ENCODE measurements around the gene CERS6.
"Not testable (repeated sequence)": the region's sequence is repeated elsewhere in the genome, so short reads cannot be mapped to it uniquely, and the experiment has no call there.

Gene CERS6

GRCh38 chr2:168468354-168468753, 12.3 kb downstream of the CERS6 start:
- no peak for DNase-seq (ENCODE audit: low spot score)

DNA sequence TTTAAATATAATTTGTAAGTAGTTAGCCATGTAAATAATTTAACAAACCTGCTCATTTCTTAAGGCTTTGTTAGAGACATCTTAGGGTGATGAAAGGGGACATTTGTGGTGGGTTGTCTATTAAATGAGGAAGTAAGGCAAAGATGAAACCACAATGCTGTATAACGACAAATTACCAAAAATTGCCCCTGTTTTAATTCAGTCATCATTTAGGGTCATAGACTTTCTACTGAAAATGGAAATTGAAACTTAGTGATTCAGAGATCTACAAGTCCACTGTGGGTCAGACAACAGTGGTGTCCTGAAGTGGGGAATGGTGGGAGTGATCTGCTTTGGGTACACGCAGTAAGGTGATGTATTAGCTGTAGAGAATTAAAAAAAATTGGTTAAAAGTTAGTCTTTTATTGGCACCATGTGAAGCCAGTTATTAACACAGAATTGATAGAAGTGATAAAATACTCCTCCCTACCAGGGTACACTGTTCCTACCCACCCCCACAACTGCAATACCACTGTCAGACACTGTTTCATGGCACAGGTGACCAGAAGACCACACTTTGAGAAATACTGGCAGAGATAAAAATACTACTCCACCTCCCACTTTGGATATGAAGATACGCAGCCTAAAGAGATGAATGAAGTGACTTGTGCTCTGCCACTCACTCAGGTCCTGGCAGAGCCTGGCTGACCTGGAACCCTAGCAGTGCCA, 13.4 kb downstream of the CERS6 start:
- peak; percentile 54 for DNase-seq (ENCODE audit: low spot score)

DNA sequence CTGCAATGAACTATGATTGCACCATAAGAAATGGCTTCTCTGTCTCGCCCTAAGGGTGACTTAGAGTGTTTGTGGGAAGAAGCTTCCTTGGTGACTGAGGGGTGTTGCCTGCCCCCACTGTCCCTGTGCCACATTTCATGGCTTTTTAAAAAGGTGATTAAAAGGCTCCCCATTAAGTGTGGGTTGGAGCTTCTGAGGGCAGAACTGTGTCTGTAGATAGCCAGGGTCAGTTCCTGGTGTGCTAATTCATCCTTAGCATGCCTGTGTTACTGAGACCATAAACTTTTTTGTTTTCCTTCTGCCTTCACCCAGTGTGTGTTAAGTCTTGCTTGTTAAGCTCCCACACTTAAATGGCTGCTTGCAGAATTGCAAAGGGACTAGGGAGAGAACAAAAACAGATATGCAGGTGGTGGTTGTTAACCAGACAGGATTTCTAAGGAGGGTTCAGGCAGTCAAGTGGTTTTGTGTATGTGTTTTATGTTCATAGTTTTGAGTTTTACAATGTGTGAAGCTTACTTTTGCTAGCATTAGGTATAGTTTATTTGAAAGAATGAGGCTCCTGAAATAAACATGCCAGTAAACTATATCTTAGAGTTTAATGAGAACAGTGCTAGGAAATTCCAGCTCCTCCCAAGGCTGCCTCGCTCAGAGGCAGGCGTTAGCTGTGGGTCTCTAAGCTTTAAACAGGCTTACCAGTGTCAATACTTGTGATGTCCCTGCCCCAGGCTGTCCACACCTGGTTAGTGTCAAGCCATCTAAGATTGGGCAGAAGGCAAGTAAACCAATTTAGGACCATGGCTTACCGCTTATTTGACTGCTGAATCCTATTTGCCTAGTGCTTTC, 14.5 kb downstream of the CERS6 start:
- peak; percentile 9 for DNase-seq (ENCODE audit: low spot score)

DNA sequence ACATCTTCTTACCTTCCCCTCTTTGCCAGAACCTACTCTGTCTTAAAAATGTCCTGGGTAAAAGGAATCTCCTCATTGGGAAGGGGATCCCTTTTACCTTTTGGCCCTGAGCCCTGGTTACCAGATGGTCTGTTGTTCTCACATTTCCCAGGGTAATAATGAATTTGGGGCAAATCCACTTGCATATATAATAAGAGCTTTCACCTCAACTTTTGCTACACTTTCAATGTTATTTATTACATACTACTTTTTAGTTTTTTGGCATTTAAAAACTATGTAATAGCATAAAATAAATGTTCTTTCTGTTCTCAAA, 15.0 kb downstream of the CERS6 start:
- no peak for DNase-seq (ENCODE audit: low spot score)

DNA sequence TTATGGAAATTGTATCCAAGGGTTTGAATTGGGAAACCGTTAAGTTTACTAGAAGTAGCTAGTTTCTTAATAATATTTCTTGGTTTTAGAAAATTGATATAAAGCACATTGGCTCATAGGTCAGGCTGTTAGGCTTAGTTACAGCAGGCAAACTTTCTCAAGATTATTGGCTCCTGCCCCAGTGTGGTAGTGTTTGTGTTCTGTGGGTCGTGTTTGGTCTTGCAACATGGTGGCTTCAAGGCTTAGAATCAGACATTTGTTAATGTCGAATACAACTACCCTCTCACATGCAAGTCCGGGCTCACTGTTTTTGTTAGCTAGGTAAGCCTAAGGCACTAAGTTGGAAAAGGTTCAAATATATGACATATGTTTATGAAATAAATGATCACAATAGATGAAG, 19.6 kb downstream of the CERS6 start:
- DNase-seq (ENCODE audit: low spot score) = no peak

DNA sequence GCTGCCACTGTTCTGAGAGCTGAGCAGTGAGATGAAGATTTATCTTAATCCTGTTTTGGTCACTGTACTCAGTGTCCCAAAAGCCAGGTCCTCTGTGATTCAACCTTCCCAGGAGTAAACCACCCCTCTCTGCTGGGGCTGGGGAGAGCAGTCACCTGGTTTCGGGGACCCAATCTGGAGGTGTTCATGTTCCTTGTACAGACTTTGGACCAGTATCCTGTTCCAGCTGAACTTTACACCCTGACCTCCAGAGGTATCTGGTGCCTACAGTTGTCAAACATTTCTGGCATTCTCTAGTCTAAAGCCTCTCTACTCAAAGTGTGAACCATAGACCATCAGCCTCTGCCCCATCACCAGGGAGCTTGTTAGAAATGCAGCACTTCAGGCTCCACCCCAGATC, 22.1 kb downstream of the CERS6 start:
- DNase-seq (ENCODE audit: low spot score) = no peak

GRCh38 chr2:168480356-168480755, 24.3 kb downstream of the CERS6 start:
- DNase-seq (ENCODE audit: low spot score) = no peak

- no peak for DNase-seq (ENCODE audit: low spot score)
Observed at GRCh38 chr2:168480825-168481585, 24.9 kb downstream of the CERS6 start.

GRCh38 chr2:168482269-168482668, 26.2 kb downstream of the CERS6 start:
- no peak for DNase-seq (ENCODE audit: low spot score)

GRCh38 chr2:168482952-168483831, 27.1 kb downstream of the CERS6 start:
- no peak for DNase-seq (ENCODE audit: low spot score)

- DNase-seq (ENCODE audit: low spot score) = no peak
Observed at GRCh38 chr2:168486477-168486876, 30.4 kb downstream of the CERS6 start.

- peak; percentile 10 for DNase-seq (ENCODE audit: low spot score)
Observed at GRCh38 chr2:168490015-168490874, 34.2 kb downstream of the CERS6 start.

DNA sequence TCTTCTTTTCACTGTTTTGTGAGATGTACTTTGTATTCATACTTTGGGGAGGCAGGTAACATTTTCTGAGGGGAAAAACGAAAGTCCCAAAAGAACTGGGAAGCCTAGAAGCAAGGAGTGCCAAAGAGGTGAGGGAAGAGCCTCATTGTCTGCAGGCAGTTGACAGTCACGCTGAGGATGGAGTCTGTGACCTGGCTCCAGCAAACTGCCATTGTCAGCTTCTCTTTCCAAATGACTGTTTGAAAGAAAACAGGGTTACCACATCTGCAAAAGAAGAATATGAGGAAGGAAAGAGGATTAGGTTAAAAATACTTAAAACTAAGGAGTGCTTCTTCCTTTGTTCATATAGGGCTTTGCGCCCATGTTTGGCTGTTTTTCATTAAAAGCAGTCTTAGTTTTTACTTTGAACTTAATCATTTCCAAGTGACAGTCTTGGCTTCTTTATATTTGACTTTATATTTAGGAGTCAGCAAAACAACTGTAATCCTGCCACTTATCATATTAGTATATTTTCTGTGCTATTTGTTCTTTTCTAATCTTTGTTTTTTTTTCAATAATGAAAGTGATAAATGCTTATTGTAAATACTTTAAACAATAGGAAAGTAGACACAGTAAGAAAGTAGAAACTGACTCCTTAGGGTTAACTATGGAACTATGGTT, 35.0 kb downstream of the CERS6 start:
- DNase-seq (ENCODE audit: low spot score) = no peak

DNA sequence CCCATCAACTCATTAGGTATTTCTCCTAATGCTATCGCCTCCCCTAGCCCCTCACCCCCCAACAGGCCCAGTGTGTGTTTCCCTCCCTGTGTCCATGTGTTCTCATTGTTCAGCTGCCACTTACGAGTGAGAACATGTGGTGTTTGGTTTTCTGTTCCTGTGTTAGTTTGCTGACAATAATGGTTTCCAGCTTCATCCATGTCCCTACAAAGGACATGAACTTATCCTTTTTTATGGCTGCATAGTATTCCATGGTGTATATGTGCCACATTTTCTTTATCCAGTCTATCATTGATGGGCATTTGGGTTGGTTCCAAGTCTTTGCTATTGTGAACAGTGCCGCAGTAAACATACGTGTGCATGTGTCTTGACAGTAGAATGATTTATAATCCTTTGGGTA, 35.7 kb downstream of the CERS6 start:
- DNase-seq (ENCODE audit: low spot score) = not testable (repeated sequence)

DNA sequence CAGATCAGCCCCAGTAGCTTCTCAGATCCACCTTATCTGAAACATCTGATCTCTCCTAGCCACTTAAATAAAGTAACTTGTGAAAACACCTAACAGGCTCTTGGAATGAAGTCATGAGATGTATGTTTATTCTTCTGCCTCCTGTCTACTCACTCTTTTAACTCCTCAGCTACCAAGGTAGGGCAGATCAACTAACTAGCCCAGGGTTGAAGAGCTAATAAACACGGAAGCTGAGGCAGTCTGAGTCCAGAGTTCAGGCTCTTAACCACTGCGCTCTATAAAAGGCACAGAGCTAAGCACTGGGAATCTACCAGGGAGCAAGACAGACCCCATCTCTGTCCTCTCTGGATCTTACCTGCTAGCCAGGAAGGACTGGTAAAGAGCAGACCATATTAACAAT, 37.1 kb downstream of the CERS6 start:
- not testable (repeated sequence) for DNase-seq (ENCODE audit: low spot score)

- peak; percentile 34 for DNase-seq (ENCODE audit: low spot score)
Observed at GRCh38 chr2:168494190-168494711, 38.2 kb downstream of the CERS6 start.

GRCh38 chr2:168495524-168495923, 39.5 kb downstream of the CERS6 start:
- no peak for DNase-seq (ENCODE audit: low spot score)

DNA sequence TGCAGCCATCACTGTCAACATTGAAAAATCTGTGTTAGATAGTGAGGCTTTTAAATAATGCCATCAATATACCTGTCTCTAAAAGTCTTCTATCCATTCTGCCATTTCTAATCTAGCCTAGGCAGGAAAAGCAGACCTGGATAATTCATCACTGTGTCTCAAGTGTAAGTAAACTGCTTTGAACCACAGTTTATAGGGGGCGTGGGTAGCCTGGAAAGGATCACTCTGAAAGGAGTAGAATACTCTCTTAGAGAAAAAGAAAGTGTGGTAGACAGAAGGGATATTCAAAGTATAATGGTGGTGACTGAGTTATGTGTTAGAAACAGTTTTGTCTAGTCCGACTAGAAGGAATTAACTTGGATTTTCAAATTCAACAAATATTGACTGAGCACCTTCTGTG, 40.8 kb downstream of the CERS6 start:
- no peak for DNase-seq (ENCODE audit: low spot score)

DNA sequence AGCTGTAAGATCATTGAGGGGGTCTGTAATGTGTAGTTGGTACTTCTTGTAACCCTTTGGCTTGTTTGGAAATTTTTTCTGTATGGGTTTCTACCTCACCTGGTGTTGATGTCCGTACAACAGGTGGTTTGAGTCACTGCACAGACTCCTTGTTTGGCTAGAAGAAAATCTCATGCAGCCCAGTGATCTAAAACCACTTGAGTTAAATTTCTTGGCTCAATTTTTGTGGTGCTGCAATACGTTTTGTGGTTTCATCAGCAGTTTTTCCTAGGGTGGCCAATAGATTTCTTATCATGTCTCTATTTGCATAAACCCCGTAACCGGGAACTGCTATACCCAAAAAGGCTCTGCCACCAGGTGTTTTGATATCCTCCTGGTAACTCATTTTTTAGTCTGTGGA, 43.4 kb downstream of the CERS6 start:
- DNase-seq (ENCODE audit: low spot score) = no peak

DNA sequence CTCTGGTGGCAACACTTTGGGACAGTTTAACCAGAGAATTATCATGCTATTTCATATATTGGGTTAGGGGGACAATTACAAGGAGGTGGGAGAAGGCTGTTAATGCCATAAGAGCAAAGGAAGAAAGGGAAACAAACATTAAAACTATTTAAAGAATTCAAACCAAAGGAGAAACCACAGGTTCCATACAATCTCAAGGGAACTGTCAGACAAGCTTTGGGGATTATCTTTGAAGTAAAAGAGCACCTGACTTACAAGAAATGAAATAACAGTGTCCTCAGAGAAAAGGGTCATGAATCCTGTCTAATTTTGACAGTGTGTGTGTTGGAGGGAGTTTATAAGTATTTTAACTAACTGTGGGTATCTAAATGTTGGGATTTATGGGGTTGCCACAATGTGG, 44.4 kb downstream of the CERS6 start:
- DNase-seq (ENCODE audit: low spot score) = no peak
